HT1080 (cell line): Measurements from ENCODE around the gene IKBKG. TPM values are rescaled to one million over a fixed set of nuclear protein-coding genes. Genes with fewer than 3 reads are reported as not detected.
"Not testable (repeated sequence)": the region's sequence is repeated elsewhere in the genome, so short reads cannot be mapped to it uniquely, and the experiment has no call there.

Source experiments
- DNase-seq: peaks from one replicate; pipeline ENCODE4 v3.0.0-alpha.2; 2015; ENCODE audit warnings: low read depth
- polyA plus RNA-seq, 2 experiments: library from polyadenylated mRNA; depleted of rRNA; stranded (reverse); fragments of >200 nt; gene quantifications; 2 replicates each; pipeline ENCODE4 v1.2.3, GENCODE V29; 2015
- total RNA-seq: library from RNA; depleted of rRNA; stranded (reverse); fragments of >200 nt; shearing (Covaris generic); gene quantifications from 2 replicates; pipeline ENCODE4 v1.2.3, GENCODE V29; 2014; rRNA removed

Gene IKBKG, protein sequence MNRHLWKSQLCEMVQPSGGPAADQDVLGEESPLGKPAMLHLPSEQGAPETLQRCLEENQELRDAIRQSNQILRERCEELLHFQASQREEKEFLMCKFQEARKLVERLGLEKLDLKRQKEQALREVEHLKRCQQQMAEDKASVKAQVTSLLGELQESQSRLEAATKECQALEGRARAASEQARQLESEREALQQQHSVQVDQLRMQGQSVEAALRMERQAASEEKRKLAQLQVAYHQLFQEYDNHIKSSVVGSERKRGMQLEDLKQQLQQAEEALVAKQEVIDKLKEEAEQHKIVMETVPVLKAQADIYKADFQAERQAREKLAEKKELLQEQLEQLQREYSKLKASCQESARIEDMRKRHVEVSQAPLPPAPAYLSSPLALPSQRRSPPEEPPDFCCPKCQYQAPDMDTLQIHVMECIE
- total RNA-seq, result 31.9 and 45.0 TPM in 2 replicates
- 31.6 and 45.1 TPM in 2 replicates for polyA plus RNA-seq (2015; cell fraction: cytosol; rRNA removed)
- polyA plus RNA-seq (2015; cell fraction: nucleus; rRNA removed), result 60.5 and 69.6 TPM in 2 replicates

DNA sequence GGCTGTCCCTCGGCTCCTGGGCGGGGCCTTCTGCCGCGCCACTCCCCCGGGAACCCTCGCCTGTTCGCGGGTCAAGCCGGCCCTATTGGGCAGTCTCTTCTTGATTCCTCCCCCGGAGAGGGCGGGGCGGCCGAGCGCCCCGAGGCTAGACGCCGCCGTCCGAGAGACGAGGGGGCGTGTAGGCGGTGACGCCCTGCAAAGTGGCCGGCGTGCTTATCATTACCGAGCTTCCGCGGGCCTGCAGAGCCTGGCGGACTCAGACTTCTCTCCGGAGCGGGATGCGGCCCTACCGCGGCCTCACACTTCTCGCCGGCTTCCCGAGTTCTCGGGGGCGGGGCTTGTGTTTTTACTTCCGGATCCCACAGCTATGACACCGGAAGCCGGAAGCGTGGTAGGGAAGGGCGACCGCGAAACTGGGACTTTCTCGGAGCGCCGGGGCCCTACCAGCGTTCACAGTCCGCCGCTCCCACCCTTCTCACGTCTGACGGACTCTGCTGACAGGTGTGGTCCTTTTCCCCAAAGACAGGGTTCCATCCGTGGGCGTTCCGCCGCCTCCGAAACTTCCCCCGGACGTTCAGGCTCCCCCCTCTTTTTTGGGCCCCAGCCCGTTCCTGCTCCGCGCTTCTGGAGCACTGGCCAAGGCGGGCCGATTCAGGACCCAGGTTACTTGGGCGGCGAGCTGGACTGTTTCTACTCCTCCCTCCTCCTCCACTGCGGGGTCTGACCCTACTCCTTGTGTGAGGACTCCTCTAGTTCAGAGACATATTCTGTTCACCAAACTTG is at the start of gene IKBKG:
TSS of gene IKBKG (plus strand) at position 376 of the 783 bp plus-strand sequence. CDS start 4,383 bp downstream, outside the sequence.
- DNase-seq, result peak; percentile 87

DNA sequence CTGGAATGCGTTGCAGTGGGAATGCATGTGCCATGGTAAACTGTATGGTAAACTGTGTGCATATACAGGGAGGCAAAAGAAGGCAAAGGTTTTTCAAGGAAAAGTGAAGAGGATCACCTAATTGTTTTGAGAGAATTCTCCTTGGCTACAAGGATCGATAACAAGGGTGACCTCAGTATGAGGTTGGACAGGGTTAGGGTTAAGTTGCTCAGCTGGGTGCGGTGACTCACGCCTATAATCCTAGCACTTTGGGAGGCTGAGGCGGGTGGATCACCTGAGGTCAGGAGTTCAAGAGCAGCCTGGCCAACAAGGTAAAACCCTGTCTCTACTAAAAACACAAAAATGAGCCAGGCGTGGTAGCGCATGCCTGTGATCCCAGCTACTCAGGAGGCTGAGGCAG is 46.0 kb upstream of the IKBKG start:
- not testable (repeated sequence) for DNase-seq

DNA sequence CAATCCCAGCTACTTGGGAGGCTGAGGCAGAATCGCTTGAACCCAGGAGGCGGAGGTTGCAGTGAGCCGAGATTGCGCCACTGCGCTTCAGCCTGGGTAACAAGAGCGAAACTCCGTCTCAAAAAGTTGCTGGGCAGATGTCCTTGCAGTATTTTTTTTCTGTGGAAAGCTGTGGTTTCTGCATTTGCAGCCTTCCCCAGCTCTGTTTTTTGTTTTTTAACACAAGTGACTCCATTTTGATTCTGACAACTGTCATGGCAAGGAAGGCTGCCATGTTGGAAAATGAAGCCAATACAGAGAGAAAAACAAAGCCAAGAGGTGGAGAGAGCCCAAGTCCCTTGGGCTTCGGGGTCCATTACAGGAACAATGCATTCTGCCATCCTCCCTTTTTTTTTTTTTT is 45.3 kb upstream of the IKBKG start:
- no peak for DNase-seq

DNA sequence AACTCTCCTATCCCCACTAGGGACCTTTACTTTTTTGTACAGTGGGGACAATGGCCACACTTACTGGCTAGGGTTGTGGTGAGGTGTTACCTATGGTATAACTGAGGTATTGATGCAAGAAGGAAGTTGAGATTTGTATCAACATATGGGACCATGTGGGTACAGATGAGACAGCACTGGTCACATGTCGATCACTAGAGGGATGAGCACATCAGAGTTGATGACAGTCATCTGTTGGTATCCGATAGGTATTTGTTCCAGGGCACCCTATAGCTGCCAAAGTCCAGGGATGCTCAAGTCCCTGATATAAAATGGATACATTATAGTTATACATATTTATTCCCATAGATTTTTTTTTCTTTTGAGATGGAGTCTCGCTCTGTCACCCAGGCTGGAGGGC is 44.4 kb upstream of the IKBKG start:
- no peak for DNase-seq

DNA sequence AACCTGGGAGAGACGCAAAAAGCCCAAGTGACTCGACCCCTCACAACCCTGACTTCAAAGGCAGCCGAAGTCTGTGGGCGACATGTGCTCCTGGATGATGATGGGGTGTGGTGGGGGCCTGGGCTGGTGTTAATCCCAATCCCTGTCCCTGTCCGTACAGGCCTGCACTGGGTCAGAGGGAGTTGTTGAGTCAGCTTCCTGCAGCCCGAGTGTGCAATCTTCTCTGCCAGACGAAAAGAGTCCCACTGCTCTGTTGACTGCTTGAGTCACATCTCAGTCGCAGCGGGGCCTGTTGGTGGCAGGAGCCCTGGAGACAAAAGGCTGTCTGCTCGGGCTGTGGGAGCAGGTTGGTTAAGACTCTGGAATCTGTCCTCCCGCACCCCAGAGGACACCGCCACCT is 41.7 kb upstream of the IKBKG start:
- DNase-seq, result peak; percentile 68

DNA sequence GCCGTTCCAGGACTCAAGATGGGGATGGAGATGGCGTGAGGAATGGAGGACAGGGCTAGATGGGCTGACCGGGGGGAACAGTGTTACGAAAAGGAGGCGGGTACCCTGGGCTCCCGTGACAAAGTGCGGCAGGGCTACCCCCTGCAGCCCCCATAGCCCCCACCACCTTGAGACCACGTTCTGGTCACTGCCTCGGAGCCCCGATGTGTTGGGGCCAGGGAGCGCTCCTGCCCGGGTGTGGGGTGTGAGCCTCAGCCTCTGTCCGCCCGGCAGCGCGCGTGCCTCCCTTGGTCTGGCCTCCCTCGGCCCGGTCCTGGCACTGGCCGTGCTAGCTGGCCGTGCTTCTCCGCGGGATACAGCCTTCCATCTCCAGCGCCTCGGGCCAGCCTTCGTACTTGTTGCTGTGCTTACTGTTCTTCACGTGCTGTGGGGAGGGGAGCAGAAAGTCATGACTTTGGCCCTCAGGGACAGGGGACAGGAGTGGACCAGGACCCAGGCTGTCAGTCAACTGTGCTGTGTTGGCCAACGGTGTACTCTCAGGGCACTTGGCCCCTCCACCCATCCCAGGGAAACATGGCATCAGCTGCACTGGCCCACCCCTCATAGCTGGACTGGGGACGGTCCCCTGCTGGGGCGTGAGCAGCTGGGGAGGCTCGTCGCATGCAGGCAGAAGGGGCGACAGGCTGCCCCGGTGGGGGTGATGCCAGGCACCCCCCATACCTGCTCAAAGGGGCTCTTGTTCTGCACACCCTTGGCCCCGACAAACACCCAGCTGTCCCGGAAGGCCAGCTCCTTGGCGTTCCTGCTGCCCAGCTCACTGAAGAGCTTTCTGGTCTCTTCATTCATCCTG is 40.7 kb upstream of the IKBKG start:
- no peak for DNase-seq

DNA sequence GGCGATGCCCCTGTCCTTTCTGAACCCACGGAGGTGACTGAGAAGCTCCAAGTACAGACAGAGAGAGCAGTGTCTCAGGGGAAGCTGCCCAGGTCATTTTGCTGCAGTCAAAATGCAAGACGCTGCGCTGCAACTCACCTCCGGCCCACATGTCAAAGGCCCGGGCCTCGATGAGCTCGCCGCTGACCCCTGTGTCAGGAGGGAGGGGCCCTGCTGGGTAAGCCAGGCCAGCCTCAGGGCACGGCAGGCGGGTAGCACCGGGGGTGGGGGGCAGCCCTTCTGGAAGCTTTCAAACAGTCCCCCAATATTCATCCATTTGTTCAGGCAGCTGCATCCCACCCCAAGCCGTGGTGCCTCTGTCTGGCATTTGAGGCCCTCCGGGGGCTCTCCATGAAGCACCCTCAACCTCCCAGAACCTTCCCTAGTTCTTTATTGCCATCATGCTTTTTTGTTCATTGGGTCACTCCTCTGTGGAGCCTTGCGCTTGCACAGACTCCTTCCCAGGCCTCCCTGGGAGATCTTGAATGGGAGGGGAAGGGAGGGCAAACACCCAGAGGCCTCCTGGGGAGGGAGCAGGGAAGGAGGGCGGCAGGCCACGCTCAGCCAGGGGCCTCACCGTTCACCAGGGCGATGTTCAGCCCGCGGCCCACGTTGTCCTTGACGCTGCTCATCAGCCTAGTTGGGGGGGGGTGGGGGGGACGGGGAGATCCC is 39.6 kb upstream of the IKBKG start:
- no peak for DNase-seq

DNA sequence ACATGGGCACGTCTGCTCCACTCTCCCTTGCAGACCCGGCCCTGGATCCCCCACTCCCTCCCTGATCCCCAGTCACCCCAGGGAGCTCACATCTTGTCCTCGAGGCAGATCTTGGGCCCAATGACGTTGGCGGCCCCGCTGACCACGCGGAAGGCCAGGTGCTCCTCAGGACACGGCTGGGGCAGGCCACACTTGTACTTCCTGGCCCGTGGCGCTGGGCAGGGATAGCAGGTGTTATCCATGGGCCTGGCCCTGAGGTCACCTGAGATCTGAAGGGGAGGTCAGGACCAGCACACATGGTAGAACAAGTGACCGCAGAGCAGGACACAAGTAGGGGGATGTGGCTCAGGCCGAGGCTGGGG is 39.1 kb upstream of the IKBKG start:
- no peak for DNase-seq

DNA sequence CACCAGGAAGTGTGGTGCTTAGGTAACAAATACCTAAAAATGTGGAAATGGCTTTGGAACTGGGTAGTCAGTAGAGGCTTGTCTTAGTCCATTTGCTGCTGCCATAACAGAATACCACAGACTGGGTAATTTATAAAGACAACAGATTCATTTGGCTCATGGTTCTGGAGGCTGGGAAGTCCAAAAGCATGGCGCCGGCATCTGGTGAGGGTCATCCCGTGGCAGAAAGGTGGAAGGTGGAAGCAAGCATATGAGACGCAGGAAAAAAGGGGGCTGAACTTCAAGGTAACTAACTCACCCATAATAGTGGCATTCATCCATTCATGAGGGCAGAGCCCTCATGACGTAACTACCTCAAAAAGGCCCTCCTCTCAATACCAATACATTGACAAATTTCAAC is 38.0 kb upstream of the IKBKG start:
- no peak for DNase-seq

DNA sequence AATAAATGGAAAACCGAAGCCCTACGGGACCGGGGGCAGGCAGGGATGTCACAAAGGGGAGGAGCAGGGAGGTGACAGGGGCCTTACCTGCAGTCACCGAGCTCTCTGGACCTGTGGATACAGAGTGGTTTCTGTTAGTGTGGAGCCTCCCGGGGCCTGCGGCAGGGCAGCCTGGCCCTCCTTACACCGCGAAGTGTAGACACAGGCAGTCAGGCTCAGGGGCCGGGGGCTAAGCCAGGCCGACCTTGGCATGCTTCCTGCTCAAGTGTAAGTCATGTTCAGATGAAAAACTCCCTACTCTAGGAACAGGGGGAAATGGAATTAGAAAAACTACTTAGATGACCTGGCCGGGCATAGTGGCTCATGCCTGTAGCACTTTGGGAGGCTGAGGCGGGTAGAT is 35.7 kb upstream of the IKBKG start:
- DNase-seq, result no peak

DNA sequence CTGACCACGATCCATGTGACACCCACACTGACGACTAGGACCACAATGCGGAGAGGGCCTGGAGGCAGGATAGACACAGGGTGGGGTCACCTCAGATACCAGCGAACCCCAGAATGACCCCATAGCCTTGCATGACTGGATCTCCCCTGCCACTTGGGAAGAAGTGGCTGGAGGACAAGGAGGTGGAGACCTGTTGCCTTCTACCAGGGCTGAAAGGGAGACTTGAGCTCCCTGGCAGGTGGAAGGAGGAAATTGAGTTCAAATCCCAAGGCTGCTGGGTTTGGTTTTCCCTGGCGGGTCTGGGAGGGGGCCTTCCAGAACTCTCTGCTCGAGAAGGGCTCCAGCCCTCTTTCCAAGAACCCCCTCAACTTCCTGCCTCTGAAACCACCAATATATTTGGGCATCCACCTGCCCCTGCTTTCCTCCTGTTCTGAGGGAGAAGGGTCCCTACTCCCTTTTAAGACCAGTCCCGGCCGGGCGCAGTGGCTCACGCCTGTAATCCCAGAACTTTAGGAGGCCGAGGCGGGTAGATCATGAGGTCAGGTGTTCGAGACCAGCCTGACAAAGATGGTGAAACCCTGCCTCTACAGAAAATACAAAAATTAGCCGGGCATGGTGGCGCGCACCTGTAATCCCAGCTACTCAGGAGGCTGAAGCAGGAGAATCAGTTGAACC is 34.4 kb upstream of the IKBKG start:
- no peak for DNase-seq

DNA sequence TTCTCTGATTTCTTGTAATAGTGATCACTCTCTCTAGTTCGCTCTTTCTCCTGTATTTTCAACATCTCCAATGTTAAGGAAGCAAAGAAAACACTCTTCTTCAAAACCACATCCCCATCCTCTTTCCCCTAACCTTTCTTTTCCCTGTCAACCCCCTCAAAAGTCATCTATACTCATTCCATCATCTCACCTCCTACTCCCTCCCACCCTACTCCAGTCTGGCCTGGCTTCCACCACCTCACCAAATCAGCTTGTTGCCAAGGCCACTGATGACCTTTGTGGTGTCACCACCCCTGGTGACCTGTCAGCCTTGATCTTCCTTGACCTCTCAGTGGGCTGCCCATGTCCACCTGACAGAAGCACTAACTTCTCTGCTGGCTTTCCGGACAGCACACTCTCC is 33.7 kb upstream of the IKBKG start:
- no peak for DNase-seq

DNA sequence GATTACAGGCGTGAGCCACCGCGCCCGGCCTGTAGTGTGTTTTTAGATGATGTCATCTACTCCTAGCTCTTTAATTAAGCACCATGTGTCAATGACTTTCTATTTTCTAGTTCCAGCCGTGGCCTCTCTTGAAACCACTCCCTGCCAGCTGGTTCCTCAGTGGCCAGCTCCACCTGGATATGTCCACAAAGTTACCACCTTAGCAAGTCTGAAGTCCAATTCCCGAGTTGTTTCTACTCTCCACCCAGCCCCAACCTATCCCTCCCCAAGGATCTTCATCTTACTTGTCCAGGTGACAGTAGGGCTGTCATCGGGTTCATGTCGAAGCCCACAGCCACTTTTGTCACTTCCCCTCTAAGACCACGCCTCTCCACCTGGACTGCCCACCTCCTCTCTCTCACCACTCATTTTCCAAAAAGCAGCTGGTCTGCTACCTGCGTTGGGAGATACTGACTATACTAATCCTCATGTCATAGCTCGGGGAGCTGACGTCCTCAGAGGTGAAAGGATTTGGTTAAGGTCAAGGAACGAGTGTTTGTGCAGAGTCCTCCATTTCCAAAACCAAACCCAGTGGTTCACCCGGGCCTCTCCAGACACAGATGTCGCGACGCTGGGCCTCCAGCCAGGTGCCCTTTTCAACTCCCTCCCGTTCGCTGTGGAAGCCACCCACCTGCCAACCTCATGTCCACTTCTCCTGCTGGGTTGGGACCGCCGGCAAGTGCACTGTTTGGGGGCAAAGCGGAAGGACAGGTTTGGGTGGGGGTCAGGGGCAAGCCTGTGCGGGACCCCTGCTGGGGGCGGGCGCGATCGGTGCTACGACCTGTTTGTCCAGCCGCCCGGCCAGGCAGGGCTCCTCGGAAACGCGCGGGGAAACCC is 32.1 kb upstream of the IKBKG start:
- DNase-seq, result no peak

DNA sequence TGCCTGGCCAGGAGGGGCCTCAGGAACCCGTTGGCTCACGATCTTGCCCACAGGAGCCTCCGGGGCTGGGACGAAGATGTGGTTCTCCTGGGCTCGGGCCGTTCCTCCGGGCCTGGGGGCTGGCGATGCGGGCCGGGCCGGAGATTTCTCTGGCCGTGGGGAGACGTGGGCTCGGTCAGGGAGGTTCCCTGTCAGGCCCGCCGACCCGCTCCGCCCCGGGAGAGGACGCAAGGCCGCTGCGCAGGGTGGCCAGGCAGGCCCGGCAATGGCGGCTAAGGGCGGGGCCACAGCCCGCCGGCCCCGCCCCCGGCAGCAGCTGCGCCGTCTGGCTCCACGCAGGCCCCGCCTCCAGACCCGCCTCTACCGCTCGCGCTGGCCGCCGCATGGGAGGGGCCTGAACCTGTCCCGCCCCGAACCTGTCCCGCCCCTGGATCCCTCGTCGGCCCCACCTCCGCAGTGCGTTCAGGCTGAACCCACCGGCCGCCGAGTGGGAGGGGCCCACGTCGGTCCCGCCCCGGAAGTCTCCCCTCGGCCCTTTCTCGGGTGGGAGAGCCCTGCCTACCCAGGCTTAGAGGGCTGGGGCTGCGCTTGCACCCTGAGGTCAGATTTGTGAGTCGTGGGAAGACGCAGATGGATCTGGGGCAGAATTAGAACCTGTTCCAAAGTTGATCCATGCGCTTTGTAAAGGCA is 31.3 kb upstream of the IKBKG start, which contains the start of gene FAM3A:
TSS of gene FAM3A (minus strand) at position 267 of the 690 bp plus-strand sequence. CDS start 460 bp downstream, outside the sequence.
- DNase-seq, result peak; percentile 78

DNA sequence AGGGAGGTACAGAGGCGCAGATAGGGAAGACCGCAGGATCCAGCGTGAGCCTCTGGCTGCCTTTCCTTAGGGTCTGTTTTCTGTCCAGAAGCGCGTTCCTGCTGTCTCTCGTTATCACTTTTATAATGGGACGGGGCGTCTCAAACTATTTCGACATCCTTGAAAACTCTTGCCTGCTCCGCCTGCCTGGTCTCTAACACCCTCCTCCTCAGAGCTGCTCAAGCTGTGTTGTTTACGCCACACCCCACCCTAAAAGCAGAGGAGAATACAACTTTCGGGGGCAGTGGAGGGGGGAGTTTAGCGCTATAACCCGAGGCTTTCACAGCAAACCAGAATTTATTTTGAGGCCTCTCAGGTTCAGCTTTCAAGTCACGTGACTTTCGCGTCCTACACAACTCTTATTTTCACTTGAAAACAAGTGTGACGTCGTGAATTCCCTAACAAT is 30.7 kb upstream of the IKBKG start:
- DNase-seq, result no peak

DNA sequence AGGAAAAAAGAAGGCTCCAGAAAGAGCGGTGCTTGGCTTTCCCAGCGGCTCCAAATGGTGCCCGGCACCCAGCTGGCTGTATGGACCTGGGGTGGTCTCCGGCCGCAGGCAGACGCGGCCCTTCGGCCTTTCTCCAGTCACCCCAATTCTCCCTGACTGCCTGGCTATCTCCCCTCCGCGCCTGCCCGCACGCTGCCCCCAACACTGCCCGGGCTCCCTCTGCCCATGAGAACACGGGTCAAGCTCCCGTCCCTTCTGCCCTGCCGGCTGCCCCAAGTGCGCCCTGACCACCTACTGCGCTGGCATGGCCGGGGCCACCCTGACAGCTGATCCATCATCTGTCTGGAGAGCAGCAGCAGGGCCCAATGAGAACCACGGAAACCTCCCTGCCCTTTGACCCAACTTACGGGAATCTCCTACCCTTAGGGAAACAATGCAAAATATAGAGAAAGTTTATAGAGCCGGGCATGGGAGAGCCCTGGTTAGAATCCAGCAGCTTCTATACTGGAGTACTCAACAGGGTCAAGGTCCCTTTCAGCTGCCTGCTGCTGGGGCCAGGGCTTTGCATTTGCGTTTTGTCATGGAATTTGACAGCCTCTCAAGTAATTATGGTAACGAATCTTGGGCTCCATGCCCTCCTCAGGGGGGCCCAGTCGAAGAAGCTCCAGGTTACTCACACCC is 30.2 kb upstream of the IKBKG start:
- DNase-seq, result no peak

DNA sequence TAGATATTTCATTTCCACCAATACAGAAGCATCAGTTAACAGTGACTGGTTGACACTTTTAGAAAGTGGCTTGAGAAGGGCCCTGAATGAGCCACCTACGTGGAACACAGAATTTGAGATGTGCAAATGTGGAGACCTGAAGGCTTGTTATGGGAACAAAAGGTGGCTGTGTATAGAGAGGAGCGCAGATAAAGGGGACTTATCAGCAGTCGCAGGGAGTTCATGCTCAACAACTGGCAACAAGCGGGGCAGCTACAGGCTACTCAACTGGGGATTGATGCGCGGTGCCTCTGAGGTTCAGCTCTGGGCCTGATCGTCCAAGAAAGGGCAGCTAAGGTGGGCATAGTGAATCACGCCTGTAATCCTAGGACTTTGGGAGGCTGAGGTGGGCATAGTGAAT is 28.0 kb upstream of the IKBKG start:
- DNase-seq, result no peak
